ENCODE measurements around the gene CCDC134. TPM values are rescaled to one million over a fixed set of nuclear protein-coding genes. Genes with fewer than 3 reads are reported as not detected.
A peak's percentile ranks its signal among the peaks of the same experiment; 100 is the strongest.

Gene CCDC134
- total and polyA plus RNA-seq, 7 donors = 0.60 to 8.6 (median 6.1) TPM

DNA sequence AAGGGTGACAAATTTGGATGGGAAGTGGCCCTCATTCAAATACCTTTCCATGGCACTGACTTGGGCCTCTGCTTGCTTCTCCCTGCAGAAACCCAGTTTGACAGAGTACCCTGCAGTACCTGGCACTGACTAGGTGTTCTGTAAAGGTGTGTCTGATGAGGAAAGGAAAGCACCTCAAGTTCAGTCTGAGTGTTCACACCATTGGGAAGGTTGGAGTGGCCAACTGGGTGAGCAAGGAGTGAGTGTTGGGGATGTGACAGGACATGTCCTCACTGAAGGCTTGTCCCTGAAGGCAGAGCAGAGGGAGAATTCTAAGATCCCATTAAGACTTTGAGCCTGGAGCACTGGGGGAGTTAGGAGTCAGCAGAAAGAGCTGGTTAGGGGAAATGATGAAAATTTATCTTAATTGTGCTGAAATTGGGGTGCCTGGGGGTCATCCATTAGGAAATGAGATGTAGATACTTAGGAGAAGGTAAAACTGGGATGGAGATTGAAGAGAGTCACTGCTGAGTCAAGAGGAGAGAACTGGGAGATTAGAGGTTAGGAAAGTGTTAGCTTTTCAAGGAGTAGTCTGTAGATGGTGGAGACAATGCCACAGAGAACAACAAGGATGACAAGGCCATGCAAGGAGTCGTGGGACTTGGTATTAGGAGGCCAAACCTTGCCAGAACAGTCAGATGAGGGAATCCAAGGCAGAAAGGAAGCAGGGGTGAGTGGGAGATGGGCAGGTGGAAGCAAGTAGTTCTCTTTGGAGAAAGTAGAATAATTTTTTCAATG, 38.6 kb downstream of the CCDC134 start:
- TF ChIP-seq POLR2AphosphoS5 (IDR thresholded peaks at IDR 0.05) = no peak
- peaks cover 0 to 29% (median 15%) of the 10 kb centered on the region in 4 donors for H3K4me1 ChIP-seq
- no peak overlapping the region for H3K27ac ChIP-seq
- H3K27me3 ChIP-seq = no peaks in the 10 kb centered on the region
- WGBS, 2 donors = 80 to 86% methylated on average over 1 of the region's 1 CpG
- no peak for DNase-seq
- peaks cover 0 to 23% (median 2%) of the 10 kb centered on the region in 4 donors for H3K36me3 ChIP-seq
- H3K9me3 ChIP-seq = no peaks in the 10 kb centered on the region
- intact Hi-C loops (cut with DNase I) = no loop called here
- no peak overlapping the region for H3K4me3 ChIP-seq

DNA sequence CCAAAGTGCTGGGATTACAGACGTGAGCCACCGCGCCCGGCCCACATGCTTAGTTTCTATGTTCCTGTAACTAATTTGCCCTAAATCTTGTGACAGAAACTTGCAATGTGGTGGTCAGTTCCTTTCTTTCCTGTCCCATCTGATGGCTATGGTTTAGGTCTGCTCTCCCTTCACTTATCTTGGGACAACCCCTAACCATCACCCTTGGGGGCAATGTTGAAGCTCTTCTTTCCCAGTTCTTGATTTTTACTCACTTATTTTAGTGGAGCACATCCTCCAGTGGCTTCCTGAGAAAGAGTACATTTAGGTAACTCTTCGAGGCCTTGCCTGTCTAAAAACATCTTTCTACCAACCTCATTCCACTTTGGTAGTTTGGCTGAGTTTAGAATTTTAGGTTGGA, 39.7 kb downstream of the CCDC134 start:
- TF ChIP-seq EP300 (IDR thresholded peaks at IDR 0.05) = no peak
- Histone ChIP-seq H3K27me3 (no peaks in the 10 kb centered on the region), H3K4me1 (peaks cover 0 to 32% (median 10%) of the 10 kb centered on the region in 4 donors), H3K4me3 (no peak overlapping the region), H3K27ac (no peak overlapping the region), H3K36me3 (peaks cover 0 to 23% (median 2%) of the 10 kb centered on the region in 4 donors), H3K9me3 (no peaks in the 10 kb centered on the region)
- intact Hi-C loops (cut with DNase I) = no loop called here
- DNase-seq = no peak
- 89 to 90% methylated on average over 5 of the region's 5 CpGs for WGBS, 2 donors

DNA sequence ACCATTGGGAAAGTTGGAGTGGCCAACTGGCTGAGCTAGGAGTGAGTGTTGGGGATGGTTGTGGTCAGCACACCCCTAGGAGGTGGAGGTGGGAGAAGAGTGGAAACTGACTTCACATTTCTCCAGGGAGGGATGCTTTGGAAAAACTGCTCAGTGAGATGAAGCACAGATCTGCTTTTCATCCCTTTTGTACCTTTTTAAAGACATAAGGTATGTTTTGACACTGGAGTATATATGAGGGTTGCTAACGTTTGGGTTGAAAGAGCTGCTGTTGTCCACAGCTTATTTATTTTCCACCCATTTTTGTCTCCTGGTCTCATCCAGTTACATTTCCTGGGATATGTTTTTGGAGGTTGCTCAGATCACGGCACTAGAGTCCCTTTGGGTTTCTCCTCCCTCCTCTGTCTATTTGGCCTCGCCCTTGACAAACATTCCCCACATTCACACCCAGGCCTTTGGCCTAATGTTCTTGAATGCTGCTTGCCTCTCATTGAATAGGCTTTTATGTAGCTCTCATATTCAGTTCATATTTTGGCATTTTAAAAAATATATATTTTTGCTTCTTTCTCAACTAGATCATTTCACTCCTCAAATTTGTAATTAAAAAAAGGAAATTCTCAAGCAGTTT, 40.7 kb downstream of the CCDC134 start:
- peaks cover 0 to 39% (median 10%) of the 10 kb centered on the region in 4 donors for H3K4me1 ChIP-seq
- no peaks in the 10 kb centered on the region for H3K27me3 ChIP-seq
- H3K9me3 ChIP-seq = no peaks in the 10 kb centered on the region
- TF ChIP-seq, protein P1, sequence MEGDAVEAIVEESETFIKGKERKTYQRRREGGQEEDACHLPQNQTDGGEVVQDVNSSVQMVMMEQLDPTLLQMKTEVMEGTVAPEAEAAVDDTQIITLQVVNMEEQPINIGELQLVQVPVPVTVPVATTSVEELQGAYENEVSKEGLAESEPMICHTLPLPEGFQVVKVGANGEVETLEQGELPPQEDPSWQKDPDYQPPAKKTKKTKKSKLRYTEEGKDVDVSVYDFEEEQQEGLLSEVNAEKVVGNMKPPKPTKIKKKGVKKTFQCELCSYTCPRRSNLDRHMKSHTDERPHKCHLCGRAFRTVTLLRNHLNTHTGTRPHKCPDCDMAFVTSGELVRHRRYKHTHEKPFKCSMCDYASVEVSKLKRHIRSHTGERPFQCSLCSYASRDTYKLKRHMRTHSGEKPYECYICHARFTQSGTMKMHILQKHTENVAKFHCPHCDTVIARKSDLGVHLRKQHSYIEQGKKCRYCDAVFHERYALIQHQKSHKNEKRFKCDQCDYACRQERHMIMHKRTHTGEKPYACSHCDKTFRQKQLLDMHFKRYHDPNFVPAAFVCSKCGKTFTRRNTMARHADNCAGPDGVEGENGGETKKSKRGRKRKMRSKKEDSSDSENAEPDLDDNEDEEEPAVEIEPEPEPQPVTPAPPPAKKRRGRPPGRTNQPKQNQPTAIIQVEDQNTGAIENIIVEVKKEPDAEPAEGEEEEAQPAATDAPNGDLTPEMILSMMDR (IDR thresholded peaks at IDR 0.05) = no peak
- TF ChIP-seq POLR2A (IDR thresholded peaks at IDR 0.05) = no peak
- intact Hi-C loops (cut with DNase I) = no loop called here
- peak overlapping the region in 2 of 4 donors; percentile 11 to 47 for H3K27ac ChIP-seq
- WGBS, 2 donors = 15 to 61% methylated on average over 3 of the region's 3 CpGs
- peaks cover 0 to 14% (median 2%) of the 10 kb centered on the region in 4 donors for H3K36me3 ChIP-seq
- no peak overlapping the region for H3K4me3 ChIP-seq
- no peak for DNase-seq

DNA sequence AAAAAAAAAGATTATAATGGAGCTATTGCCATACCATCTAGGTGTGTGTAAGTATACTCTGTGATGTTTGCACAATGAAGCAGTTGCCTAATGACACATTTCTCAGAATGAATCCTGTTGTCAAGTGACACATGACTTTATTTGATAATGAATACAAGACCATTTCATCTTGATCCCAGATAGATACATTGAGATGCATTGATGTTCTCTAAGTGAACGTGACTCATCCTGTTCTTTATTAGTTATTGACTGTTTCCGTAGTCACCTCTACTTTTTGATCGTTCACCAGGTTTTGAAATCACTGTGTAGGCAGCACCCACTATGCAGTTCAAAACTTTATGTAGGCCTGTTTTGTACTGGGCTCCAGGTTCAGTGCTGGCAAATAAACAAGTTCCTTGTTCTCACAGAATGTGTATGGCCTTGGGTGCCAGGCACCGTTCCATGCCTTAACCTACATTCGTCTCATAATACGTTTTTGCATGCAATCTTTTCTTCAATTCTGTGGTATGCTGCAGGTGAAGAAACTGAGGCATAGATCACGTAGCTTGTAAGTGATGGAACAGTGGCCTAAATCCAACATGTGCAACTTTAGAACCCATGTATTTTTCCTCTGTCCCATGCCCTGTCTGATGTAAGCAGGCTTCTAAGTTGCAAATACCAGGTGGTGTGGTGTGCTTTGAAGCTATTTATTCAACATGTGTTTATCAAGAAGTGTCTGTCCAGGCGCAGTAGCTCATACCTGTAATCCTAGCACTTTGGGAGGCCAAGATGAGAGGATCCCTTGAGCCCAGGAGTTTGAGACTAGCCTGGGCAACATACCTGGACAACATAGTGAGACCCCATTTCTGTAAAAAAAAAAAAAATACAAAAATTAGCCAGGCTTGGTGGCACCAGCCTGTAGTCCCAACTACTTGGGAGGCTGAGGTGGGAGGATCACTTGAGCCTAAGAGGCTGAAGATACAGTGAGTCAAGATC, 42.8 kb downstream of the CCDC134 start:
- Histone ChIP-seq H3K9me3 (no peaks in the 10 kb centered on the region), H3K4me3 (no peak overlapping the region), H3K36me3 (peaks cover 0 to 6% (median 2%) of the 10 kb centered on the region in 4 donors), H3K4me1 (peaks cover 0 to 39% (median 10%) of the 10 kb centered on the region in 4 donors), H3K27ac (no peak overlapping the region), H3K27me3 (no peaks in the 10 kb centered on the region)
- no peak for TF ChIP-seq POLR2A (IDR thresholded peaks at IDR 0.05)
- no peak for TF ChIP-seq EP300 (IDR thresholded peaks at IDR 0.05)
- TF ChIP-seq, protein P1 (IDR thresholded peaks at IDR 0.05) = no peak
- TF ChIP-seq POLR2AphosphoS5 (IDR thresholded peaks at IDR 0.05) = no peak
- DNase-seq = no peak
- WGBS, 2 donors = 28 to 70% methylated on average over 8 of the region's 8 CpGs
- intact Hi-C loops (cut with DNase I) = no loop called here

DNA sequence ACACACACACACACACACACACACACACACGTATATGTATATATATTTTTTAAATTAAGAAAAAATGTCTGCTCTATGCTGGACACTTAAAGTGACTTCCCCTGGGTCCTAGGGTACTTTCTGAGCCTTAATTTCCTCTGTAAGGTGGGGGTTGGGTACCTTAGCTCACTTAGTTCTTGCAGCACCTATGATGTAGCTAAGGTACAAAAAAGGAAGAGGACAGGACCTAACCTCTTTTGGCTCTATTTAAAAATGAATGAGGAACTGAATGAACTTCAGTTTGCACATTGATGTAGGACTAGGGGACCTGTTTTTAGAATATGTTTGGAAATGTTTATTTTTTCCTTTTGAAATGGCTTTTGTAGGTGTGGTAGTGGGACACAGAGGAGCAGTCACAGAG, 43.6 kb downstream of the CCDC134 start:
- Histone ChIP-seq H3K9me3 (no peaks in the 10 kb centered on the region), H3K36me3 (peaks cover 0 to 4% (median 0%) of the 10 kb centered on the region in 4 donors), H3K27me3 (no peaks in the 10 kb centered on the region), H3K4me1 (peaks cover 0 to 39% (median 10%) of the 10 kb centered on the region in 4 donors), H3K27ac (no peak overlapping the region), H3K4me3 (no peak overlapping the region)
- TF ChIP-seq POLR2AphosphoS5 (IDR thresholded peaks at IDR 0.05) = no peak
- TF ChIP-seq POLR2A (IDR thresholded peaks at IDR 0.05) = no peak
- TF ChIP-seq EP300 (IDR thresholded peaks at IDR 0.05) = no peak
- TF ChIP-seq, protein P1 (IDR thresholded peaks at IDR 0.05) = no peak
- DNase-seq = no peak
- intact Hi-C loops (cut with DNase I) = no loop called here
- 50 to 61% methylated on average over 1 of the region's 1 CpG for WGBS, 2 donors
